Adrenal gland (tissue), 12 donors: ENCODE measurements around the gene DNAH1. TPM values are rescaled to one million over a fixed set of nuclear protein-coding genes. Genes with fewer than 3 reads are reported as not detected.

Experiments
- DNase-seq, 7 donors: peaks; one replicate each; pipeline ENCODE4 v3.0.0-alpha.2; 2019 to 2020
- H3K27ac ChIP-seq, 5 donors: fragments of 200-600 bp; sonication (generic) in 4 of 5; 1 replicate in 3 of 5; 2 replicates in 2 of 5; pipeline versions ENCODE4 v1.5.1 to v1.8.0; 2016 to 2020; ENCODE audit warnings: mild to moderate bottlenecking in 1 of 5
- H3K27me3 ChIP-seq: fragments of 200-600 bp; 2 replicates; pipeline ENCODE4 v1.8.0; 2021
- H3K36me3 ChIP-seq, 2 donors: fragments of 200-600 bp; replicated peaks in 1 of 2; 1 replicate in 1 of 2; 2 replicates in 1 of 2; pipeline versions ENCODE4 v1.5.1 to v1.8.0; 2018 to 2022
- H3K4me1 ChIP-seq, 2 donors: fragments of 200-600 bp; replicated peaks in 1 of 2; 1 replicate in 1 of 2; 2 replicates in 1 of 2; pipeline versions ENCODE4 v1.5.1 to v1.8.0; 2018 to 2021
- H3K4me3 ChIP-seq, 4 donors: fragments of 200-600 bp; sonication (generic) in 3 of 4; one replicate each; pipeline ENCODE4 v1.5.1; 2016 to 2018
- H3K9me3 ChIP-seq, 3 donors: fragments of 200-600 bp; sonication (generic) in 1 of 3; replicated peaks in 1 of 3; 1 replicate in 2 of 3; 2 replicates in 1 of 3; pipeline versions ENCODE4 v1.5.1 to v1.8.0; 2016 to 2021
- POLR2A ChIP-seq, 2 donors: fragments of 450-650 bp; IDR thresholded peaks; one replicate each; pipeline ENCODE4 v1.6.1; 2017; ENCODE audit warnings: antibody characterized with exemption in 2 of 2, mild to moderate bottlenecking in 2 of 2, moderate library complexity in 1 of 2
- WGBS, 4 donors: extraction: QIAGEN DNeasy Blood & Tissue Kit in 2 of 4; methylation state at CpG; one replicate each; pipeline versions ENCODE4 v1.1.5 to v1.1.7; 2013 to 2017; 5-methylcytosine and 5-hydroxymethylcytosine counted together
- intact Hi-C, 2 donors: fragments of 100-400 bp; cut with DNase I; formaldehyde crosslinking; loops; one replicate each; pipeline versions ENCODE4 v1.14.1 to v1.15.0; 2022 to 2023
- polyA plus RNA-seq, 3 donors: library from polyadenylated mRNA; stranded (reverse); fragments of 200-250 nt in 2 of 3; fragments of 350-450 nt in 1 of 3; fragmentation: Illumina TruSeq in 1 of 3; extraction: RNeasy Lipid Tissue Mini Kit (QIAGEN cat#74804) in 1 of 3; gene quantifications; one replicate each; pipeline ENCODE4 v1.2.3, GENCODE V29; 2013 to 2014
- total RNA-seq, 9 donors: library from RNA; depleted of rRNA in 4 of 9; stranded (reverse); fragments of >200 nt in 4 of 9; fragments of 120-200 nt in 1 of 9; fragmentation: NEBNext Ultra II Directional in 1 of 9; extraction: Animal tissue kit (Norgen Biotek cat#: 25700) in 1 of 9; gene quantifications; one replicate each; pipeline versions ENCODE4 v1.1.0 to v1.2.4, GENCODE V29; 2013 to 2023
- TF ChIP-seq, protein P1 (sequence below), 6 experiments: fragments of 450-650 bp in 4 of 6; fragments of 200-600 bp in 2 of 6; sonication (generic) in 1 of 6; IDR thresholded peaks; 1 replicate in 5 of 6; 2 replicates in 1 of 6; pipeline versions ENCODE4 v1.5.1 to v1.8.0; 2016 to 2021; ENCODE audit warnings: antibody characterized with exemption in 6 of 6, mild to moderate bottlenecking in 2 of 6, moderate library complexity in 1 of 6
- donor health status: healthy with polysubstance abuse.
- donor health status: Bipolar disorder and iron deficiency.
- donor health status: DM: yes; HTN: yes; CAD: no.
- donor health status: DM: no; HTN: no; CAD: no.
- donor health status: DM: no; HTN: no; CAD: no.
- donor health status: DM: yes; HTN: yes; CAD: no.

Gene DNAH1
- total and polyA plus RNA-seq, 12 donors: 2.1 to 24.4 (median 9.0) TPM

DNA sequence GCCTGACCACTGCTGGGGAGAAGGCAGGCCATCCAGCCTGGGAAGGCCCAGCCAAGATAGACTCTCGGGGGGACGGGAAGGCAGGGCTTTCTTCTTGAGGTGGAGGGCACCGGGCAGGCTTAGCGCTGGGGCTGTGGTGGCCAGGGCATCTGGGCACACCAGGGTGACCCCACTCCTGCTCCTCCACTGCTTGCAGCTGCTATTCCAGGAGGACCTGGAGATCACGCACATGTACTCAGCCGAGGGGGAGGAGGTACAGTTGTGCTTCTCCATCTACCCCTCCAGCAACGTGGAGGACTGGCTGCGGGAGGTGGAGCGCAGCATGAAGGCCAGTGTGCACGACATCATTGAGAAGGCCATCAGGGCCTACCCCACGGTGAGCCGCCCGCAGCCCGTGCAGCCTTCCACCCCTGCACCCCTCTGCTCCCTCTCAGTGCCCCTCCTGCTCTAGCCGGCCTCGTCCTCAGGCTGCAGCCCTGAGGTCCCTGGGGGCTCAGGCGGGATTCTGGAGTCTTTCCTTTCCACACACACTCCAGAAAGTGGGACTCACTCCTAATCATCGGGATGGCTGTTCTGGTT, 42.3 kb downstream of the DNAH1 start:
- intact Hi-C loops: no loop called here
- DNase-seq: no peak
- TF ChIP-seq, protein P1, sequence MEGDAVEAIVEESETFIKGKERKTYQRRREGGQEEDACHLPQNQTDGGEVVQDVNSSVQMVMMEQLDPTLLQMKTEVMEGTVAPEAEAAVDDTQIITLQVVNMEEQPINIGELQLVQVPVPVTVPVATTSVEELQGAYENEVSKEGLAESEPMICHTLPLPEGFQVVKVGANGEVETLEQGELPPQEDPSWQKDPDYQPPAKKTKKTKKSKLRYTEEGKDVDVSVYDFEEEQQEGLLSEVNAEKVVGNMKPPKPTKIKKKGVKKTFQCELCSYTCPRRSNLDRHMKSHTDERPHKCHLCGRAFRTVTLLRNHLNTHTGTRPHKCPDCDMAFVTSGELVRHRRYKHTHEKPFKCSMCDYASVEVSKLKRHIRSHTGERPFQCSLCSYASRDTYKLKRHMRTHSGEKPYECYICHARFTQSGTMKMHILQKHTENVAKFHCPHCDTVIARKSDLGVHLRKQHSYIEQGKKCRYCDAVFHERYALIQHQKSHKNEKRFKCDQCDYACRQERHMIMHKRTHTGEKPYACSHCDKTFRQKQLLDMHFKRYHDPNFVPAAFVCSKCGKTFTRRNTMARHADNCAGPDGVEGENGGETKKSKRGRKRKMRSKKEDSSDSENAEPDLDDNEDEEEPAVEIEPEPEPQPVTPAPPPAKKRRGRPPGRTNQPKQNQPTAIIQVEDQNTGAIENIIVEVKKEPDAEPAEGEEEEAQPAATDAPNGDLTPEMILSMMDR (IDR thresholded peaks at IDR 0.05): no peak
- no peak for TF ChIP-seq POLR2A (IDR thresholded peaks at IDR 0.05)

DNA sequence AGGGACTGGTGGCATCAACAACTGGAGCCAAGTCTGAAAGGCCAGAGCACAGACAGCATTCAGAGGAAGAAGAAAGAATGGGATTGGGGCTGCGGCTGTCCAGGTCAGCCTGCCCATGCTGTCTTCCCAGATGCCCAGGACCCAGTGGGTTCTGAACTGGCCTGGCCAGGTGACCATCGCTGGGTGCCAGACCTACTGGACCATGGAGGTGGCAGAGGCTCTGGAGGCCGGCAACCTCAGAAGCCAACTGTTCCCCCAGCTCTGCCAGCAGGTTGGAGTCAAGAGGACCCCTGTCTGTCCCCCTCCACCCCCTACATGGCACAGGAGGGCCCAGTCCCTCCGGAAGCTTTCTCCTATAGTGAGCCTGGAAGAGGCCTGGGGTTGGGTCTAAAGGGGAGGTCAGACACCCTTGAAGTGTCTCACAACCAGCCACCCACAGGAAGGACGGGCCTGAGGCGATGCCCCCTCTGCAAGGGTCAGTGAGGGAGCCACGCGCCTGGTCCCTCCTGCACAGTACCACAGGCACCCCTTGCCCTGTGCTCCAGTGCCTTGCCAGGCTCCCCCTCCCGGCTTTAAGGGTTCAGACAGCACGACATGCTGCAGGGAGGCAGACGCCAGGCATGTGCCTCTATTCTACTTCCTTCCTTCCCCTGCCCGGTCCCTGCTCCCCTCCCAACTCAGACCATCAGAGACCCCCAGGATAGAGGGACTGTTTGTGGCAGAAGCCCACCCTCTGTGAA, 43.2 kb downstream of the DNAH1 start:
- Histone ChIP-seq H3K27me3 (no peaks in the 10 kb centered on the region), H3K27ac (no peak overlapping the region), H3K4me1 (no peaks in the 10 kb centered on the region), H3K4me3 (no peak overlapping the region), H3K9me3 (no peaks in the 10 kb centered on the region), H3K36me3 (peaks cover 0 to 12% of the 10 kb centered on the region in 2 donors)
- 91 to 94% (median 93%) methylated on average over 7 to 12 of the region's 12 CpGs for WGBS, 4 donors
- intact Hi-C loops: no loop called here
- no peak for DNase-seq
- no peak for TF ChIP-seq POLR2A (IDR thresholded peaks at IDR 0.05)
- TF ChIP-seq, protein P1 (IDR thresholded peaks at IDR 0.05): no peak

More for the DNA sequence above, 42.3 kb downstream of the DNAH1 start:
- H3K27me3 ChIP-seq: no peaks in the 10 kb centered on the region
- H3K36me3 ChIP-seq: peaks cover 0 to 12% of the 10 kb centered on the region in 2 donors
- H3K4me1 ChIP-seq: no peaks in the 10 kb centered on the region
- H3K9me3 ChIP-seq: no peaks in the 10 kb centered on the region
- 92 to 98% (median 94%) methylated on average over 11 to 18 of the region's 18 CpGs for WGBS, 4 donors
- H3K27ac ChIP-seq: no peak overlapping the region
- no peak overlapping the region for H3K4me3 ChIP-seq

DNA sequence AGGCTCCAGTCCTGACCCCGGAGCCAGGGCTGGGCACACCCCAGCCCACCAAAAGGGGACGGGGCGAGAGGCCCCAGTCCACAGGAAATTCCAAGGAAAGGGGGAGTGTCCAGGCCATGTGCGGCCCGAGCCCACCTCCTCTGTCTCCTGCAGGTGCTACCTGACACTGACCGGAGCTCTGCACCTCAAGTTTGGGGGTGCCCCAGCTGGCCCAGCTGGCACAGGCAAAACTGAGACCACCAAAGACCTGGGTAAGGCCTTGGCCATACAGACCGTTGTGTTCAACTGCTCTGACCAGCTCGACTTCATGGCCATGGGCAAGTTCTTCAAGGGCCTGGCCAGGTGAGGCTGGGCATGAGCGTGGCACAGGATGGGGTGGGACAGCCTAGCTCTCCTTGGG, 44.9 kb downstream of the DNAH1 start:
- Histone ChIP-seq H3K27me3 (no peaks in the 10 kb centered on the region), H3K4me1 (no peaks in the 10 kb centered on the region), H3K9me3 (no peaks in the 10 kb centered on the region), H3K36me3 (peaks cover 0 to 12% of the 10 kb centered on the region in 2 donors), H3K27ac (no peak overlapping the region), H3K4me3 (no peak overlapping the region)
- 88 to 100% (median 91%) methylated on average over 4 to 9 of the region's 9 CpGs for WGBS, 4 donors
- intact Hi-C loops: no loop called here
- no peak for DNase-seq
- no peak for TF ChIP-seq POLR2A (IDR thresholded peaks at IDR 0.05)
- TF ChIP-seq, protein P1 (IDR thresholded peaks at IDR 0.05): no peak

DNA sequence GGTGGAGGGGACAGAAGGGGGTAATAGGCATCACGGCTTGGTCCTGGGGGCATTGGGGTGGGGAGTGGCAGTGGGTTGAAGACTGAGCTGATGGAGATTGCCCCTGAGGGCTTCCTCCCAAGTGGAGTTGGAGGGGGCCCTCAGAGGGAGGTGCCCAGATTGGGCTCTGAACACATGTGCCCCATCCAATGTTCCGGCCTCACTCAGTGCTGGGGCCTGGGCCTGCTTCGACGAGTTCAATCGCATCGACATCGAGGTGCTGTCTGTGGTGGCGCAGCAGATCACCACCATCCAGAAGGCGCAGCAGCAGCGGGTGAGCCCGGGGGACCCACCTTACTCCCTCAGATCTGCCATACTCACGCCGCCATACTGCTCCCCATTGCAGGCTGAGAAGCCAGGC, 45.3 kb downstream of the DNAH1 start:
- H3K36me3 ChIP-seq: peaks cover 0 to 12% of the 10 kb centered on the region in 2 donors
- TF ChIP-seq POLR2A (IDR thresholded peaks at IDR 0.05): no peak
- TF ChIP-seq, protein P1 (IDR thresholded peaks at IDR 0.05): no peak
- no peak for DNase-seq

More for the DNA sequence above, 45.3 kb downstream of the DNAH1 start:
- 94 to 97% (median 97%) methylated on average over 10 to 13 of the region's 13 CpGs for WGBS, 4 donors
- intact Hi-C loops: no loop called here
- Histone ChIP-seq H3K4me1 (no peaks in the 10 kb centered on the region), H3K4me3 (no peak overlapping the region), H3K9me3 (no peaks in the 10 kb centered on the region), H3K27me3 (no peaks in the 10 kb centered on the region), H3K27ac (no peak overlapping the region)
